ENCODE data around the gene HAGH. TPM values are rescaled to one million over a fixed set of nuclear protein-coding genes. Genes with fewer than 3 reads are reported as not detected.

The HAGH gene
- total RNA-seq, 4 donors from 2014 or later = 91.7 to 150 (median 119) TPM

DNA sequence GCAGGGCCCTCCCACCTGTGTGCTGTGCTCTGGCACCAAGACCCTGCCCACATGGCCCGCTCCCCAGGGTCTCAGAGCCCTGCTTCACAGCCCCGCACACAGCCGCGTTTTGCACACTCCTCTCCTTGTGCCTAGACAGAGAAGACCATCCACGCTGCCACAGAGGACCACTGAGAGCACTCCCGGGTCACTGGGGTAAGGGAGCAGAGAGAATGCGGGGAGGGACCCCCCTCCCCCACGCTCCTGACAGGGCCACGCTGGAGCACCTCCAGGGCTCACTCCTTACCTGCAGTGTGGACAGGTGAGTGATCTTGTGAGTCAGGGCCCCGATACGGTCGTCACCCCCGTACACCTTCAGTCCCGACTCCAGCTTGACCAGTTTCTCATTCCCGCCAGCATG, 7.0 kb downstream of the HAGH start:
- H3K4me1 ChIP-seq = peaks cover 0 to 9% of the 10 kb centered on the region in 2 donors
- H3K9me3 ChIP-seq = no peaks in the 10 kb centered on the region
- TF ChIP-seq, protein P1, sequence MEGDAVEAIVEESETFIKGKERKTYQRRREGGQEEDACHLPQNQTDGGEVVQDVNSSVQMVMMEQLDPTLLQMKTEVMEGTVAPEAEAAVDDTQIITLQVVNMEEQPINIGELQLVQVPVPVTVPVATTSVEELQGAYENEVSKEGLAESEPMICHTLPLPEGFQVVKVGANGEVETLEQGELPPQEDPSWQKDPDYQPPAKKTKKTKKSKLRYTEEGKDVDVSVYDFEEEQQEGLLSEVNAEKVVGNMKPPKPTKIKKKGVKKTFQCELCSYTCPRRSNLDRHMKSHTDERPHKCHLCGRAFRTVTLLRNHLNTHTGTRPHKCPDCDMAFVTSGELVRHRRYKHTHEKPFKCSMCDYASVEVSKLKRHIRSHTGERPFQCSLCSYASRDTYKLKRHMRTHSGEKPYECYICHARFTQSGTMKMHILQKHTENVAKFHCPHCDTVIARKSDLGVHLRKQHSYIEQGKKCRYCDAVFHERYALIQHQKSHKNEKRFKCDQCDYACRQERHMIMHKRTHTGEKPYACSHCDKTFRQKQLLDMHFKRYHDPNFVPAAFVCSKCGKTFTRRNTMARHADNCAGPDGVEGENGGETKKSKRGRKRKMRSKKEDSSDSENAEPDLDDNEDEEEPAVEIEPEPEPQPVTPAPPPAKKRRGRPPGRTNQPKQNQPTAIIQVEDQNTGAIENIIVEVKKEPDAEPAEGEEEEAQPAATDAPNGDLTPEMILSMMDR (IDR thresholded peaks at IDR 0.05) = no peak
- TF ChIP-seq POLR2A (IDR thresholded peaks at IDR 0.05) = no peak
- H3K27ac ChIP-seq = no peak overlapping the region
- peaks cover 34 to 53% of the 10 kb centered on the region in 2 donors for H3K36me3 ChIP-seq
- no peak for DNase-seq
- H3K27me3 ChIP-seq = no peaks in the 10 kb centered on the region
- intact Hi-C loops (cut with DNase I) = no loop called here
- 93 to 96% methylated on average over 15 of the region's 15 CpGs for WGBS, 2 donors
- no peak overlapping the region for H3K4me3 ChIP-seq (replicated peaks in 1 of 3)

DNA sequence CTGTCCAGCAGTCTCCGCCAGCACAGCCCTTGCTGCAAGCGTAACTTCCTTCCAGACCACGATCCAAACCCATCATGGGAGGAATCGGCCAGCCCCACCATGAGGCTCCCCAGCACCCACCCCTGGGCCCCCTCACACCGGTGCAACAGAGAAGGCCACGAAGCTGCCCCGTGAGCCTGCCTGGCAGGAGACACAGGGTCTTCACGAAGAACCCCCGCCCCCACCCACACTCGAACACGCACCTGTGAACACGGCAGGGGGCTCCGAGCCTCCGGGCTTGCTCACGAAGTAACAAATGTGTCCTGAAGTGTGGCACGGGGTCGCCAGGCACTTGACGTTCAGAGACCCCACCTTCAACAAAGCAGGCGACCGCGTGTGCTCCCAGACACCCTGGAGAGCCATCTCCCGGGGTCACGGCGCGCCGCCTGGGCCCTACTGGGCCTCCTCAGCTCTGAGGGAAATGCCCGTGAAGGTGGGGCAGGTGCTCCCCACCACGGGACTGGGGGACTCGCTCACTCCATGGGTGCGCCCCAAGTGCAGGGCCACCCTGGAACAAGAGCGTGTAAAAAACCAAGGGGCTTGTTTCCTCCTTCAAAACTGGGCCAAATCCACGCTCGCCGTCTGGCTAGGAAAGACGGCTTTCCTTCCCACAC, 7.6 kb downstream of the HAGH start:
- peaks cover 34 to 53% of the 10 kb centered on the region in 2 donors for H3K36me3 ChIP-seq
- H3K27ac ChIP-seq = no peak overlapping the region
- H3K9me3 ChIP-seq = no peaks in the 10 kb centered on the region
- peaks cover 0 to 3% of the 10 kb centered on the region in 2 donors for H3K4me1 ChIP-seq
- intact Hi-C loops (cut with DNase I) = no loop called here
- H3K27me3 ChIP-seq = no peaks in the 10 kb centered on the region
- no peak for DNase-seq
- 93 to 95% methylated on average over 23 to 34 of the region's 35 CpGs for WGBS, 2 donors
- TF ChIP-seq POLR2A (IDR thresholded peaks at IDR 0.05) = no peak
- TF ChIP-seq, protein P1 (IDR thresholded peaks at IDR 0.05) = no peak
- H3K4me3 ChIP-seq (replicated peaks in 1 of 3) = no peak overlapping the region

DNA sequence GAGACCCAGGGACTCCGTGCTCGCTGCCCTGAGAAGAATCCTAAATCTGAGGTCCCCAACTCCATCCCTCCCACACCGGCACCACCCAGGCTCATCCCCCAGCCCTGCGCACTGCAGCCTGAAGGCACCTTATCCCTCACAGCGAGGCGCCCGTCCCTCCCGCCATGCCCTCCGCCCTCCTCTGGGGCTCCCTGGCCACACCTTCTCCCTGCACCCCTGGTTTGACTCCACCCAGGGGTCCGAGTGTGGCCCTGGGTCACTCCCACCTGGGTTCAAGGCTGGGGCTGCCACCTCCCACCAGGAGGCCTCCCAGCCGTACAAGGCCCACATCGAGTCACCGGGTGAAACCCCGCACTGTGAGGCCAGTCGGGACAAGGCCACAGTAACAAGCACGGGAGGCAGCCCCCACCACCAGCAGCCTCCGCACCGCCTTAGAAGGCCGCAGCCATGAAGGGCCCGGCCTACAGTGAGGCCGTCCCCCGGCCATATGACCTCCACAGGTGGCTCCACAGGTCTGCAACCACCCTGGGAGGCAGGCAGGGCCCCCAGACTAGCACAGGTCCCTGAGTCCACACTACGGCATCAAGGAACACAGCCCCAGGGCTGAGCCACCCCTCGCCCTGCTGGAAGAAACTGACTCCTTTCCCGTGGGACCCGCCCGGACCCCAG, 8.3 kb downstream of the HAGH start:
- H3K27ac ChIP-seq = no peak overlapping the region
- no peaks in the 10 kb centered on the region for H3K27me3 ChIP-seq
- DNase-seq = no peak
- TF ChIP-seq, protein P1 (IDR thresholded peaks at IDR 0.05) = no peak
- no peak for TF ChIP-seq POLR2A (IDR thresholded peaks at IDR 0.05)
- 93 to 96% methylated on average over 15 to 17 of the region's 27 CpGs for WGBS, 2 donors
- no peaks in the 10 kb centered on the region for H3K4me1 ChIP-seq
- no peak overlapping the region for H3K4me3 ChIP-seq (replicated peaks in 1 of 3)
- peaks cover 34 to 53% of the 10 kb centered on the region in 2 donors for H3K36me3 ChIP-seq
- intact Hi-C loops (cut with DNase I) = no loop called here
- H3K9me3 ChIP-seq = no peaks in the 10 kb centered on the region

DNA sequence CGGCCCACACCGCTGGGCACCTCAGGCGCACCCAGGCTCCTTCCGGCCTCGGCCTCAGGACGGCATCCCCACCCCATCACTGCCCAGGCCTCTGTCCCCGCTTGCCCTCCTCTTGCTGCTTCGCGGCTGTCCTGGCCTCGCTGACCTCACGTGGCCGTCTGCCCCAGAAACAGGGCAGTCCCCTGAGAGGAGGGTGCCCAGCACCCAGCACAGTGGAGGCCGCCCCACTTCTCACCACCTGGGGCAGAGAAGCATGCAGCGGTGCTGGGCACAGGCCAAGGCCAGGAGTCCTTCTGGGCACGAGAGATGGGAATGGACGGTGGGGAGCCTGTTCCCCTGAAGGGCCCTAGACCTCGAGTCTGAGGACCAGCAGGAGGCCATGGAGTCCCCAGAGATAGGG, 8.9 kb downstream of the HAGH start:
- no peak for TF ChIP-seq POLR2A (IDR thresholded peaks at IDR 0.05)
- TF ChIP-seq, protein P1 (IDR thresholded peaks at IDR 0.05) = no peak

DNA sequence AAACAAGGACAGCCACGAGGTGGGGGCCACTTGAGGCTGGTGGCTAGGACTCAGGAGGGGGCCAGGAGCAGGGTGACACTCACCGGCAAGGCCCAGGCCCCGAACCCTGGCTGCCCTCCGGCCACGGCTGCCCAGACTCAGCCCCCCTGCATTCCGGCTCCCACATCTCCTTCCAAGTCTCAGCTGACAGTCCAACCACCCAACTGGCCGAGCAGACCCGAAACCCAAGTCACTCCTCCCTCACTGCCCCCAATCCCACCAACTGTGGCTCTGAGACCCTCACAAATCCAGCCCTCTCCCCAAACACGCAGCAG, 9.4 kb downstream of the HAGH start:
- Histone ChIP-seq H3K27ac (no peak overlapping the region), H3K27me3 (no peaks in the 10 kb centered on the region), H3K36me3 (peaks cover 30 to 50% of the 10 kb centered on the region in 2 donors), H3K4me1 (no peaks in the 10 kb centered on the region), H3K4me3 (replicated peaks in 1 of 3) (no peak overlapping the region), H3K9me3 (no peaks in the 10 kb centered on the region)
- DNase-seq = no peak
- TF ChIP-seq POLR2A (IDR thresholded peaks at IDR 0.05) = no peak
- WGBS, 2 donors = 89 to 91% methylated on average over 8 to 9 of the region's 9 CpGs
- intact Hi-C loops (cut with DNase I) = no loop called here

More for the DNA sequence above, 8.9 kb downstream of the HAGH start:
- no peak overlapping the region for H3K4me3 ChIP-seq (replicated peaks in 1 of 3)
- 92% methylated on average over 15 to 16 of the region's 17 CpGs for WGBS, 2 donors
- H3K4me1 ChIP-seq = no peaks in the 10 kb centered on the region
- no peaks in the 10 kb centered on the region for H3K27me3 ChIP-seq
- intact Hi-C loops (cut with DNase I) = no loop called here
- DNase-seq = no peak
- peaks cover 34 to 53% of the 10 kb centered on the region in 2 donors for H3K36me3 ChIP-seq
- no peak overlapping the region for H3K27ac ChIP-seq
- no peaks in the 10 kb centered on the region for H3K9me3 ChIP-seq
